Activated T-helper 1 cell treated with anti-CD3 and anti-CD28 coated beads, Interleukin-12 subunit alpha, Interleukin-12 subunit beta, Interleukin-2, Interleukin-4 antibody, amounts not matched to agents 30 ng/mL and 10 ng/mL and 1 ng/mL, durations not matched to agents 14 hours and 24 hours and 36 hours (primary cell): Measurements from ENCODE around the gene CCDC32. TPM values are rescaled to one million over a fixed set of nuclear protein-coding genes. Genes with fewer than 3 reads are reported as not detected.
A peak's percentile ranks its signal among the peaks of the same experiment; 100 is the strongest.

ENCODE experiments used
- DNase-seq: peaks from one replicate; pipeline ENCODE4 v3.0.0; 2021; ENCODE audit warnings: low spot score
- H3K27ac Mint-ChIP-seq: one replicate; pipeline ENCODE4 v1.8.0; 2021; ENCODE audit warnings: mild to moderate bottlenecking, mixed read lengths
- H3K27me3 Mint-ChIP-seq: one replicate; pipeline ENCODE4 v1.8.0; 2022; ENCODE audit warnings: mild to moderate bottlenecking, moderate library complexity, mixed read lengths; ENCODE audit not compliant: insufficient read depth
- H3K36me3 Mint-ChIP-seq: one replicate; pipeline ENCODE4 v1.8.0; 2021; ENCODE audit warnings: low read depth, mixed read lengths
- H3K4me1 Mint-ChIP-seq: one replicate; pipeline ENCODE4 v1.8.0; 2021; ENCODE audit warnings: low read depth, mixed read lengths
- H3K4me3 Mint-ChIP-seq: one replicate; pipeline ENCODE4 v1.8.0; 2021; ENCODE audit warnings: mild to moderate bottlenecking, moderate library complexity, mixed read lengths
- H3K9me3 Mint-ChIP-seq: one replicate; pipeline ENCODE4 v1.8.0; 2021; ENCODE audit warnings: mixed read lengths
- intact Hi-C: fragments of 100-400 bp; cut with micrococcal nuclease; formaldehyde crosslinking; loops from one replicate; pipeline ENCODE4 v1.15.1; 2024
- total RNA-seq: library from RNA; stranded (reverse); gene quantifications from 2 replicates; pipeline ENCODE4 v1.2.3, GENCODE V29; 2022

The CCDC32 gene
- total RNA-seq, 1 donor from 2014 or later = 28.4 TPM

- intact Hi-C loops = loop anchor here (10.0 kb wide), 3 partner anchors 528 to 778 kb away; partner anchors contain the start of genes FSIP1, INO80 and SRP14
- H3K36me3 Mint-ChIP-seq = peaks cover 12% of the 10 kb centered on the region
- H3K27me3 Mint-ChIP-seq = no peaks in the 10 kb centered on the region
- no peaks in the 10 kb centered on the region for H3K9me3 Mint-ChIP-seq
- H3K4me1 Mint-ChIP-seq = peaks cover 37% of the 10 kb centered on the region
- DNase-seq = no peak
- H3K4me3 Mint-ChIP-seq = peak overlapping the region; percentile 45
- H3K27ac Mint-ChIP-seq = no peak overlapping the region
Measured at GRCh38 chr15:40562691-40563090, 2.2 kb downstream of the CCDC32 start.

DNA sequence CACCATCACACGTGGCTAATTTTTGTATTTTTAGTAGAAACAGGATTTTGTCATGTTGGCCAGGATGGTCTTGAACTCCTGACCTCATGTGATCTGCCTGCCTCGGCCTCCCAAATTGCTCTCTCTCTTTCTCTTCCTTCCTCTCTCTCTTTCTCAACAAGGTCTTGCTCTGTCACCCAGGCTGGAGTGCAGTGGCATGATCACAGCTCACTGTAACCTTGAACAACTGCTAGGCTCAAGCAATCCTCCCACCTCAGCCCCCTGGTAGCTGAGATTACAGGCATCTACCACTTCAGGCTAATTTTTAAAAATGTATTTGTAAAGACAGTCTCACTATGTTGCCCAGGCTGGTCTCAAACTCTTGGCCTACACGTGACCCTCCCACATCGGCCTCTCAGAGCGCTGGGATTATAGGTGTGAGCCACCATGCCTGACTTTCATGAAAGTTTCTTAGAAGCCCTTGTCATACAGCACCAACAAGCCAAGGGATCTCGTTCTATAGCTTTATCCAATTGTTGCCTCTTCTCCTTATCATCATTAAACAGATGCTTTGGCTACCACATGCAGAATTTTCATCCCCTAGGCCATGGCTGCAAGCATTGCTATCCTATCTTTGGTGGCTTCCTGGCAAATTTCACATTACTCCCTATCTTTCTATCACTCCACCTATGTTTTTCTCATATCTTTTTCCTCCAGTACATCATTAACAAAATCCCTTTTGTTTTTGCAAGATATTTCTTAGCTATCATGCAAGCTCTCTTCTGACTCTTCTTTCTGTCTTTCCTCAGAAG is 5.7 kb downstream of the CCDC32 start:
- intact Hi-C loops = no loop called here
- Mint-ChIP-seq H3K27me3 (no peaks in the 10 kb centered on the region), H3K4me1 (peaks cover 12% of the 10 kb centered on the region), H3K36me3 (peaks cover 25% of the 10 kb centered on the region), H3K4me3 (no peak overlapping the region), H3K27ac (no peak overlapping the region), H3K9me3 (no peaks in the 10 kb centered on the region)
- no peak for DNase-seq

DNA sequence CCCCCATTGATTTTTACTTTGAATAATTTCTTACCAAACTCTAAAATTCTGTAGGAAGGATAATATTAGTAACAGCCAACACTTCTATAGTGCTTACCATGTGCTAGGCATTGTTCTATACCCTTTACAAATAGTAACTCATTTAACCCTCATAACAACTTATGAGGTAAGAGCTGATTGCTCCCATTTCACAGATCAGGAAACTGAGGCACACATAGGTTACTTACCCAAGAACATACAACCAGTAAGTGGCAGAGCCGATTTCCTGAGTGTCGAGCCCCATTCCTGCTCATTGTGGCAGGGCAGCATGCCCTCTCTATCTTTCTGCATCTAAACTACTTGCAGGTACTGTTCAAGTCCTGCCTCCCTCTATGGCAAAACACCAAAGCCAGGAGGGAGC is 9.0 kb downstream of the CCDC32 start:
- Mint-ChIP-seq H3K4me3 (no peak overlapping the region), H3K4me1 (peaks cover 4% of the 10 kb centered on the region), H3K27me3 (no peaks in the 10 kb centered on the region), H3K9me3 (no peaks in the 10 kb centered on the region), H3K36me3 (peaks cover 23% of the 10 kb centered on the region), H3K27ac (no peak overlapping the region)
- DNase-seq = no peak
- intact Hi-C loops = no loop called here

GRCh38 chr15:40554161-40554525 is 10.7 kb downstream of the CCDC32 start:
- intact Hi-C loops = no loop called here
- no peak overlapping the region for H3K27ac Mint-ChIP-seq

DNA sequence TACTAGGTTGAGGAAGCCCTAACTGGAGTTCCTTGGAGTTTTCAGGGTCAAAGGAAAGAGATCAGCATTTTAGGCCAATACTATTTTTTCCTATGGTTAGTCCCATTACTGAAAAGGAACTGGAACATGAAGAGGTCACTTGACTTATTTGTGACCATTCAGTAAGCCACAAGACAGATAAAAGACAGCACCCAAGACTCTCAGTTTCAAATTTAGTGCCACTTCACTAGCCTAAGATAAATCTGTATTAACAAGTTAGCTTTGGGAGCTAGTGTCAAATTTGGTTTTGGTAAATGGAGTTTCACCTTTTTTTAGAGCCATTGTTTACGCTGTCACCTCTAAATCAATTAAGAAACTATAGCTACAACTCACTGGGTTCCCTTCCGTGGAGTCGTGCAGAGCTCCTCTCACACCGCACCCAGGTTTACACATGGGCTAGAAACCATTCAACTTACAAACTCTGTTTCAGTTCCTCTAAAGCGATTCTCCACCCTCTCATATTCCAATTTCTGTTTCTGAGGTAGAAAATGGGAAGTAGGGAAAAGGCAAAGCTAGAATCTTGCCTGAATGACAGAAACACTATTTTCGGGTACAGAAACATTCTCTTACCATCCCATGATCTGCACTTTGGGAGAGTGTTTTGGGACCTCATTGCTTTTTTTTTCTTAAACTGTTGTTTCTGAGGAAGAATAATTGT is 14.4 kb downstream of the CCDC32 start:
- no peak for DNase-seq
- H3K4me1 Mint-ChIP-seq = no peaks in the 10 kb centered on the region
- H3K27me3 Mint-ChIP-seq = no peaks in the 10 kb centered on the region
- intact Hi-C loops = no loop called here
- H3K27ac Mint-ChIP-seq = no peak overlapping the region
- H3K36me3 Mint-ChIP-seq = peaks cover 18% of the 10 kb centered on the region
- H3K9me3 Mint-ChIP-seq = no peaks in the 10 kb centered on the region
- no peak overlapping the region for H3K4me3 Mint-ChIP-seq

More at GRCh38 chr15:40554161-40554525, 10.7 kb downstream of the CCDC32 start:
- no peak for DNase-seq
- no peaks in the 10 kb centered on the region for H3K27me3 Mint-ChIP-seq
- peaks cover 29% of the 10 kb centered on the region for H3K36me3 Mint-ChIP-seq
- no peak overlapping the region for H3K4me3 Mint-ChIP-seq
- no peaks in the 10 kb centered on the region for H3K9me3 Mint-ChIP-seq
- no peaks in the 10 kb centered on the region for H3K4me1 Mint-ChIP-seq

GRCh38 chr15:40549894-40550293 is 14.9 kb downstream of the CCDC32 start:
- Mint-ChIP-seq H3K9me3 (no peaks in the 10 kb centered on the region), H3K27me3 (no peaks in the 10 kb centered on the region), H3K36me3 (peaks cover 15% of the 10 kb centered on the region), H3K4me3 (no peak overlapping the region), H3K4me1 (no peaks in the 10 kb centered on the region), H3K27ac (no peak overlapping the region)
- DNase-seq = no peak
- intact Hi-C loops = no loop called here

DNA sequence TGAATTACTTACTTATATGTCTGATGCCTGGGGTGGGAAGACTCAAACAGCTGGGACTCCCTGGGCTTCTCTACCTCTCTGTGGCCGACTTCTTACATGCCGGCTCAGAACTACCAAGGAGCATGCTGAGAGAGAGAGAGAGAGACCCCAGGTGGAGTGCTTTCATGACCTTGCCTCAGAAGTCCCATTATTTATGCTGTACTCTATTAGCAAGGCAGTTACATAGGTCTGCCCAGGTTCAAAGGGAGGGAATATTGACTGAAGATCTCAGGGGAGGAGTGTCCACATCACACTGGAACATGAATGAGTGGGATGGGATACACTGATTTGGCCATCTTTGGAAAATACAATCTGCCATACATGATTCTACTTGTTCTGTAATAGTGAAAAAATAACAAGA is 16.2 kb downstream of the CCDC32 start:
- intact Hi-C loops = no loop called here
- no peaks in the 10 kb centered on the region for H3K9me3 Mint-ChIP-seq
- peaks cover 15% of the 10 kb centered on the region for H3K36me3 Mint-ChIP-seq
- H3K27me3 Mint-ChIP-seq = no peaks in the 10 kb centered on the region
- no peak overlapping the region for H3K27ac Mint-ChIP-seq
- H3K4me3 Mint-ChIP-seq = no peak overlapping the region
- H3K4me1 Mint-ChIP-seq = peaks cover 6% of the 10 kb centered on the region
- DNase-seq = no peak

GRCh38 chr15:40545457-40545856 is 19.4 kb downstream of the CCDC32 start:
- DNase-seq = no peak
- Mint-ChIP-seq H3K4me3 (no peak overlapping the region), H3K9me3 (no peaks in the 10 kb centered on the region), H3K36me3 (peaks cover 7% of the 10 kb centered on the region), H3K27ac (no peak overlapping the region), H3K4me1 (peaks cover 10% of the 10 kb centered on the region), H3K27me3 (no peaks in the 10 kb centered on the region)
- intact Hi-C loops = no loop called here

GRCh38 chr15:40543631-40544294 is 21.1 kb downstream of the CCDC32 start:
- Mint-ChIP-seq H3K36me3 (peaks cover 4% of the 10 kb centered on the region), H3K27me3 (no peaks in the 10 kb centered on the region), H3K9me3 (no peaks in the 10 kb centered on the region), H3K4me3 (no peak overlapping the region), H3K27ac (no peak overlapping the region), H3K4me1 (peaks cover 10% of the 10 kb centered on the region)
- intact Hi-C loops = no loop called here
- no peak for DNase-seq

DNA sequence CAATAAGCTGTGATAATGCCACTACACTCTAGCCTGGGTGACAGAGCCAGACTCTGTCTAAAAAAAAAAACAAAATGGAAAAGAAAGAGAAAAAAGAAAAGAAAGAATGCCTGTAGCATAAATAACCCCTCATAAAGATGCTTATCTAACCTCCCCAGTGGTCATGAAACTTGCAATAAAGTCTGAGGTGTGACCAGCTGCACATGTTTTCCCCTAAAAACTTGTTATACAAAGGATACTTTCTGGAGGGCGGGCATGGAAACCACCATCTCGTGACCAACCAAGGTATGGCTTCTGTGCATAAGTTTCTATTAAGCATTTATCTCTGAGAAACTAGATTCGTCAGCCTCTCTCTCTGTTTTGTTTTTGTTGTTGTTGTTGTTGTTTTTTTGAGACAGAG is 21.8 kb downstream of the CCDC32 start:
- Mint-ChIP-seq H3K9me3 (no peaks in the 10 kb centered on the region), H3K27me3 (no peaks in the 10 kb centered on the region), H3K36me3 (peaks cover 4% of the 10 kb centered on the region), H3K27ac (no peak overlapping the region), H3K4me3 (no peak overlapping the region), H3K4me1 (peaks cover 10% of the 10 kb centered on the region)
- no peak for DNase-seq
- intact Hi-C loops = no loop called here

GRCh38 chr15:40538976-40539375 is 25.9 kb downstream of the CCDC32 start:
- Mint-ChIP-seq H3K9me3 (no peaks in the 10 kb centered on the region), H3K4me3 (no peak overlapping the region), H3K27ac (no peak overlapping the region), H3K36me3 (peaks cover 2% of the 10 kb centered on the region), H3K27me3 (no peaks in the 10 kb centered on the region), H3K4me1 (peaks cover 7% of the 10 kb centered on the region)
- no peak for DNase-seq
- intact Hi-C loops = no loop called here

- Mint-ChIP-seq H3K9me3 (no peaks in the 10 kb centered on the region), H3K27me3 (no peaks in the 10 kb centered on the region), H3K27ac (no peak overlapping the region), H3K4me3 (no peak overlapping the region), H3K36me3 (peaks cover 4% of the 10 kb centered on the region), H3K4me1 (no peaks in the 10 kb centered on the region)
- DNase-seq = no peak
- intact Hi-C loops = no loop called here
Measured at GRCh38 chr15:40536501-40536900, 28.3 kb downstream of the CCDC32 start.

DNA sequence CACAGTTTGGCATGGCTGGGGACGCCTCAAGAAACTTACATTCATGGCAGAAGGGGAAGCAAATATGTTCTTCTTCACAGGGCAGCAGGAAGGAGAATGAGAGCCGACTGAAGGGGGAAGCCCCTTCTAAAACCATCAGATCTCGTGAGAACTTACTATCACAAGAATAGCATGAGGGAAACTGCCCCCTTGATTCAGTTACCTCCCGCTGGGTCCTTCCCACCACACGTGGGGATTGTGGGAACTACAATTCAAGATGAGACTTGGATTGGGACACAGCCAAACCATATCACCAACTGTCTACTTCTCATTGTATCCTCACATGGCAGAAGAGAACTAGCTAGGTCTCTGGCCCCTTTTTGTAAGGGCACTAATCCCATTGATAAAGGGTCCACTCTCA is 30.5 kb downstream of the CCDC32 start:
- Mint-ChIP-seq H3K27ac (no peak overlapping the region), H3K36me3 (peaks cover 7% of the 10 kb centered on the region), H3K9me3 (no peaks in the 10 kb centered on the region), H3K4me1 (no peaks in the 10 kb centered on the region), H3K4me3 (no peak overlapping the region), H3K27me3 (peaks cover 2% of the 10 kb centered on the region)
- no peak for DNase-seq
- intact Hi-C loops = no loop called here
